BJ (cell line): ENCODE data around the gene LIN52. TPM values are rescaled to one million over a fixed set of nuclear protein-coding genes. Genes with fewer than 3 reads are reported as not detected.

Experiments
- CTCF ChIA-PET: fragments of 350-600 bp; formaldehyde crosslinking; extraction: SDS; loops from one replicate; lab custom pipeline; 2021; ENCODE audit warnings: antibody characterized with exemption, inconsistent platforms; lab: Yijun Ruan, JAX
- POLR2A ChIA-PET: fragments of 300-600 bp; sonication (Branson Sonifier 250); formaldehyde crosslinking; extraction: SDS; loops from one replicate; lab custom pipeline; 2021; ENCODE audit warnings: antibody characterized with exemption; lab: Charles Lee
- DNase-seq: peaks from one replicate; pipeline ENCODE4 v3.0.0-alpha.2; 2011; ENCODE audit warnings: low read depth
- H3K27me3 ChIP-seq: 2 replicates; pipeline ENCODE4 v1.6.0; 2011; ENCODE audit warnings: low read length; ENCODE audit not compliant: control insufficient read depth, insufficient read depth
- H3K36me3 ChIP-seq: 2 replicates; pipeline ENCODE4 v1.5.1; 2011; ENCODE audit warnings: low read length; ENCODE audit not compliant: control insufficient read depth, insufficient read depth
- H3K4me3 ChIP-seq: 2 replicates; pipeline ENCODE4 v1.5.1; 2011; ENCODE audit warnings: low read depth, mild to moderate bottlenecking, control low read depth, low read length
- polyA plus RNA-seq: library from polyadenylated mRNA; depleted of rRNA; stranded (reverse); fragments of >200 nt; gene quantifications from 2 replicates; pipeline ENCODE4 v1.2.3, GENCODE V29; 2011
- TF ChIP-seq, protein P1 (sequence below): IDR thresholded peaks from 2 replicates; pipeline ENCODE4 v1.5.1; 2011; ENCODE audit warnings: low read depth, mild to moderate bottlenecking, control low read depth, inconsistent platforms, low read length, moderate library complexity; ENCODE audit not compliant: insufficient read depth

LIN52 gene
- polyA plus RNA-seq, 1 experiment = 7.4 TPM

DNA sequence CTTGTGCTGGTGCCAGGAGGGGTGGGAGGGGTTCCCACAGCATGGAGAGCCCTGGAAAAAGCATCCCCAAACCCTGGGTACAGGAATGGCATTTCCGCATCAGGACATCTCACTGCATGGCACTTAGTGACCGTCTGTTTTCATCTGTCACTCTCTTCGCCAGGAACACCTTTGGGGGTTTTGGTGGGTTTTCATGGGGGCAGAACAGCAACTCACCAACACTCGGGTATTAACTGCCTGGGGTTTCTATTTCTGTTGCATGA is 158.0 kb downstream of the LIN52 start:
- H3K27me3 ChIP-seq = peaks cover 78% of the 10 kb centered on the region
- no peaks in the 10 kb centered on the region for H3K36me3 ChIP-seq
- TF ChIP-seq, protein P1, sequence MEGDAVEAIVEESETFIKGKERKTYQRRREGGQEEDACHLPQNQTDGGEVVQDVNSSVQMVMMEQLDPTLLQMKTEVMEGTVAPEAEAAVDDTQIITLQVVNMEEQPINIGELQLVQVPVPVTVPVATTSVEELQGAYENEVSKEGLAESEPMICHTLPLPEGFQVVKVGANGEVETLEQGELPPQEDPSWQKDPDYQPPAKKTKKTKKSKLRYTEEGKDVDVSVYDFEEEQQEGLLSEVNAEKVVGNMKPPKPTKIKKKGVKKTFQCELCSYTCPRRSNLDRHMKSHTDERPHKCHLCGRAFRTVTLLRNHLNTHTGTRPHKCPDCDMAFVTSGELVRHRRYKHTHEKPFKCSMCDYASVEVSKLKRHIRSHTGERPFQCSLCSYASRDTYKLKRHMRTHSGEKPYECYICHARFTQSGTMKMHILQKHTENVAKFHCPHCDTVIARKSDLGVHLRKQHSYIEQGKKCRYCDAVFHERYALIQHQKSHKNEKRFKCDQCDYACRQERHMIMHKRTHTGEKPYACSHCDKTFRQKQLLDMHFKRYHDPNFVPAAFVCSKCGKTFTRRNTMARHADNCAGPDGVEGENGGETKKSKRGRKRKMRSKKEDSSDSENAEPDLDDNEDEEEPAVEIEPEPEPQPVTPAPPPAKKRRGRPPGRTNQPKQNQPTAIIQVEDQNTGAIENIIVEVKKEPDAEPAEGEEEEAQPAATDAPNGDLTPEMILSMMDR = no peak
- H3K4me3 ChIP-seq = no peak overlapping the region
- no peak for DNase-seq
- ChIA-PET POLR2A (no interaction called here), CTCF (interaction anchor here (1.4 kb wide), 1 partner anchor 9 kb away, joined by 6 read pairs; no protein-coding TSS in a partner anchor)

- TF ChIP-seq, protein P1 = no peak
Measured at GRCh38 chr14:74243051-74243450, 158.3 kb downstream of the LIN52 start.

GRCh38 chr14:74244115-74244514 is 159.4 kb downstream of the LIN52 start:
- no peak for DNase-seq
- Histone ChIP-seq H3K36me3 (no peaks in the 10 kb centered on the region), H3K27me3 (peaks cover 70% of the 10 kb centered on the region), H3K4me3 (no peak overlapping the region)
- TF ChIP-seq, protein P1 = no peak
- CTCF ChIA-PET = no interaction called here
- POLR2A ChIA-PET = no interaction called here

More at GRCh38 chr14:74243051-74243450, 158.3 kb downstream of the LIN52 start:
- H3K27me3 ChIP-seq = peaks cover 78% of the 10 kb centered on the region
- H3K36me3 ChIP-seq = no peaks in the 10 kb centered on the region
- ChIA-PET POLR2A (no interaction called here), CTCF (interaction anchor here (1.4 kb wide), 1 partner anchor 9 kb away, joined by 6 read pairs; no protein-coding TSS in a partner anchor)
- H3K4me3 ChIP-seq = no peak overlapping the region
- no peak for DNase-seq

DNA sequence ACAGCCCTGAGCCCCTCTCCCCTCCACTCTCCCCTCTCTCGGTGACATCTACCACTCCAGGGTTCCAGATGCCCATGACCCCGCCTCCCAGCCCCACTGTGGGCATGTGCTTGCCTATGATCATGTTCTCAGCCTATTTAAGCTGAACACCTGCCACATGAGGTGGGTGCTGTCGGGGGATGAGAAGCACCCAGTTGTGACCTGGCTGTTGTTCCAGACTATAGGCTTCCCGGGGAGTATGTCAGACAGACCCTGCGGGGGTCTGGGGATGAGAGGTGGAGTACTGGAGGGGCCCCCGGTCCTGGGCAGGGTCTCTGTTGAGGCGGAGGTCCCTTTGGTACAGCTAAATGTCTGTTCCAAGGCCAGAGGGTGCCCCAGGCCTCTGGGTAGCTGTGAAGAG is 160.5 kb downstream of the LIN52 start:
- CTCF ChIA-PET = interaction anchor here (0.9 to 2.1 kb wide), 4 partner anchors 12 to 133 kb away, joined by 3 to 11 read pairs (median 4); no protein-coding TSS in a partner anchor
- peaks cover 59% of the 10 kb centered on the region for H3K27me3 ChIP-seq

DNA sequence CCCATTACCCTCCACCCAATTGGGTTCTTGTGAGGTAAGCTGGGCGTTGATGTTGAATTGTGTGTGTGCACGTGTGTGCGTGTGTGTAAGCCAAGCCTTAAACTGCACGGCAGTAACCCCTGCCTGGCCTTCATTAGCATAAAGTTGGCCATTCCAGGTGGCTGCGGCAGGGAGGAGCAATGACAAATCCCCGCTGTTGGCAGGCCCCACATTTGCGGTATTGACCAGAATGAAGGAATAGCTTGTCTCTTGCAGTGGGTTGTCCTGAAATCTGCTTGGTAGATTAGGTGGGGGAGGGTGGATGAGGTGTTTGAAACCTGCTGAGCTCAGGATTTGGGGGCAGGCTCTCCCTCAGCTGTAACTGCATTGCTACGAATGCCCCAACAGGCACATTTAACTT is 161.8 kb downstream of the LIN52 start:
- Histone ChIP-seq H3K27me3 (peaks cover 47% of the 10 kb centered on the region), H3K4me3 (no peak overlapping the region), H3K36me3 (no peaks in the 10 kb centered on the region)
- no peak for DNase-seq
- ChIA-PET POLR2A (no interaction called here), CTCF (interaction anchor here (1.4 to 2.2 kb wide), 5 partner anchors 9 to 134 kb away, joined by 4 to 11 read pairs (median 5); no protein-coding TSS in a partner anchor)
- TF ChIP-seq, protein P1 = no peak

More for the DNA sequence above, 160.5 kb downstream of the LIN52 start:
- Histone ChIP-seq H3K36me3 (no peaks in the 10 kb centered on the region), H3K4me3 (no peak overlapping the region)
- POLR2A ChIA-PET = no interaction called here
- TF ChIP-seq, protein P1 = no peak
- DNase-seq = no peak
